CD4-positive, alpha-beta T cell (primary cell): ENCODE results near the gene ABCA2. TPM values are rescaled to one million over a fixed set of nuclear protein-coding genes. Genes with fewer than 3 reads are reported as not detected.

Experiments
- ATAC-seq: fragments of 200-7000 bp; cut with Tn5 transposase; one replicate; pipeline ENCODE4 v1.10.0; 2022; ENCODE audit warnings: mild to moderate bottlenecking; ENCODE audit not compliant: poor library complexity
- CTCF ChIA-PET: fragments of 350-600 bp; sonication (Branson Sonifier 250); formaldehyde crosslinking; loops from one replicate; lab custom pipeline; 2021; ENCODE audit warnings: antibody characterized with exemption, inconsistent platforms; lab: Charles Lee
- POLR2A ChIA-PET: fragments of 350-600 bp; sonication (Branson Sonifier 250); formaldehyde crosslinking; loops from one replicate; lab custom pipeline; 2021; ENCODE audit warnings: antibody characterized with exemption, inconsistent platforms; lab: Charles Lee
- DNase-seq, 14 experiments: peaks; one replicate each; pipeline ENCODE4 v3.0.0-alpha.2; 2013 to 2020; ENCODE audit warnings: mixed read lengths in 2 of 14
- H3K27ac ChIP-seq, 2 donors: one replicate each; pipeline versions ENCODE4 v1.5.1 to v1.7.0; 2013; ENCODE audit warnings: low read length in 2 of 2, low read depth in 1 of 2, mild to moderate bottlenecking in 1 of 2
- H3K27me3 ChIP-seq, 2 experiments: 1 replicate in 1 of 2; 2 replicates in 1 of 2; pipeline versions ENCODE4 v1.6.1 to v1.7.0; 2013; ENCODE audit warnings: low read length in 2 of 2, control low read depth in 1 of 2, mild to moderate bottlenecking in 1 of 2, moderate library complexity in 1 of 2; ENCODE audit not compliant: insufficient read depth in 2 of 2, control insufficient read depth in 1 of 2
- H3K36me3 ChIP-seq: one replicate; pipeline ENCODE4 v1.6.1; 2013; ENCODE audit warnings: low read length, control low read depth; ENCODE audit not compliant: insufficient read depth
- H3K4me1 ChIP-seq: one replicate; pipeline ENCODE4 v1.6.1; 2013; ENCODE audit warnings: low read length, control low read depth; ENCODE audit not compliant: insufficient read depth
- H3K4me3 ChIP-seq: one replicate; pipeline ENCODE4 v1.5.1; 2013; ENCODE audit warnings: mild to moderate bottlenecking, low read length, moderate library complexity
- H3K9me3 ChIP-seq, 2 experiments: 1 replicate in 1 of 2; 2 replicates in 1 of 2; pipeline versions ENCODE4 v1.6.1 to v1.7.0; 2013; ENCODE audit warnings: low read length in 2 of 2, mild to moderate bottlenecking in 2 of 2, control low read depth in 1 of 2, moderate library complexity in 1 of 2; ENCODE audit not compliant: control insufficient read depth in 1 of 2, insufficient read depth in 1 of 2
- H3K27ac Mint-ChIP-seq: one replicate; pipeline ENCODE4 v1.8.0; 2020; ENCODE audit warnings: mixed read lengths
- H3K27me3 Mint-ChIP-seq: one replicate; pipeline ENCODE4 v1.8.0; 2021; ENCODE audit warnings: mixed read lengths
- H3K36me3 Mint-ChIP-seq: one replicate; pipeline ENCODE4 v1.8.0; 2021; ENCODE audit warnings: low read depth, mixed read lengths
- H3K4me1 Mint-ChIP-seq: one replicate; pipeline ENCODE4 v1.8.0; 2021; ENCODE audit warnings: low read depth, mixed read lengths
- H3K4me3 Mint-ChIP-seq: one replicate; pipeline ENCODE4 v1.8.0; 2020; ENCODE audit warnings: mild to moderate bottlenecking, mixed read lengths
- H3K9me3 Mint-ChIP-seq: one replicate; pipeline ENCODE4 v1.8.0; 2020; ENCODE audit warnings: mixed read lengths
- CTCF ChIP-seq: fragments of 200-600 bp; IDR thresholded peaks from one replicate; pipeline ENCODE4 v1.8.0; 2022; ENCODE audit warnings: antibody characterized with exemption, mild to moderate bottlenecking
- intact Hi-C, 2 experiments: fragments of 100-400 bp; cut with DNase I in 1 of 2; cut with micrococcal nuclease in 1 of 2; formaldehyde crosslinking; loops; one replicate each; pipeline versions ENCODE4 v1.15.1 to v1.9.0; 2023 to 2025; cut with DNase I, micrococcal nuclease
- total RNA-seq, 174 experiments: library from RNA in 2 of 174; stranded (reverse) in 2 of 174; gene quantifications; one replicate each; pipeline ENCODE4 v1.2.3 and lab custom pipeline; 2021 to 2026

The ABCA2 gene
- total RNA-seq, 2 experiments from 2014 or later: 80.1 to 86.8 TPM

GRCh38 chr9:137015540-137015930 lies 12.5 kb downstream of the ABCA2 start:
- Histone ChIP-seq H3K27me3 (no peaks in the 10 kb centered on the region), H3K4me1 (no peaks in the 10 kb centered on the region), H3K9me3 (no peaks in the 10 kb centered on the region), H3K27ac (no peak overlapping the region), H3K4me3 (no peak overlapping the region), H3K36me3 (peaks cover 57% of the 10 kb centered on the region)
- Mint-ChIP-seq H3K36me3 (peaks cover 11% of the 10 kb centered on the region), H3K27ac (no peak overlapping the region), H3K4me1 (no peaks in the 10 kb centered on the region), H3K4me3 (no peak overlapping the region), H3K27me3 (no peaks in the 10 kb centered on the region), H3K9me3 (no peaks in the 10 kb centered on the region)
- ChIA-PET POLR2A (no interaction called here), CTCF (no interaction called here)
- no peak for TF ChIP-seq CTCF
- DNase-seq (no peak), ATAC-seq (no peak)
- intact Hi-C loops: no loop called here

GRCh38 chr9:137014776-137015539 lies 13.1 kb downstream of the ABCA2 start:
- H3K4me1 Mint-ChIP-seq: no peaks in the 10 kb centered on the region
- no peaks in the 10 kb centered on the region for H3K27me3 Mint-ChIP-seq
- no peak overlapping the region for H3K27ac Mint-ChIP-seq
- no peaks in the 10 kb centered on the region for H3K4me1 ChIP-seq
- TF ChIP-seq CTCF: no peak
- peaks cover 53% of the 10 kb centered on the region for H3K36me3 ChIP-seq
- no peaks in the 10 kb centered on the region for H3K27me3 ChIP-seq
- H3K36me3 Mint-ChIP-seq: peaks cover 11% of the 10 kb centered on the region
- POLR2A ChIA-PET: no interaction called here
- CTCF ChIA-PET: no interaction called here
- intact Hi-C loops: no loop called here
- DNase-seq (no peak), ATAC-seq (no peak)
- no peak overlapping the region for H3K27ac ChIP-seq
- H3K4me3 Mint-ChIP-seq: no peak overlapping the region
- H3K4me3 ChIP-seq: no peak overlapping the region
- no peaks in the 10 kb centered on the region for H3K9me3 ChIP-seq
- H3K9me3 Mint-ChIP-seq: no peaks in the 10 kb centered on the region

DNA sequence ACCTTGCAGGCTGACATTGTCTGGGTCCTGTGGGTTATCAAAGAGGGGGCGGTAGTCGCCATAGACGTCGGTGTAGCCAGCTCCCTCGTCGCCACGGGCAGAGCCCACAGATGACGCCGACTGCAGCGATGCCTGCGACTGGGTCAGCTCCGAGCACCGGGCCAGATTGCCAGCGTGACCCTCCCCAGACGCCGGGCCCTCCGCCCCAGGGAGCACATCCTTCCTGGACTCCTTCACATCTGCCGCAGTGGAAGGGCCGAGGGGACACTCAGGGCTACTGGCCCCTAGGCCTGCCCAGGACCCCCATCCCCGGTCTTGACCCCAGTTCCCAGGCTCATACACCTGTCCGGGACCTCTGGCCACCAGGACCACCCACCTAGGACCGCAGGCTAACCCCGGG lies 13.9 kb downstream of the ABCA2 start:
- Histone ChIP-seq H3K27me3 (no peaks in the 10 kb centered on the region), H3K4me1 (no peaks in the 10 kb centered on the region), H3K36me3 (peaks cover 57% of the 10 kb centered on the region), H3K9me3 (no peaks in the 10 kb centered on the region), H3K4me3 (no peak overlapping the region), H3K27ac (no peak overlapping the region)
- H3K27ac Mint-ChIP-seq: no peak overlapping the region
- no peak for TF ChIP-seq CTCF
- H3K4me3 Mint-ChIP-seq: no peak overlapping the region
- intact Hi-C loops: no loop called here
- POLR2A ChIA-PET: no interaction called here
- CTCF ChIA-PET: no interaction called here
- ATAC-seq (no peak), DNase-seq (no peak)
- H3K9me3 Mint-ChIP-seq: no peaks in the 10 kb centered on the region
- H3K36me3 Mint-ChIP-seq: peaks cover 11% of the 10 kb centered on the region
- no peaks in the 10 kb centered on the region for H3K27me3 Mint-ChIP-seq
- no peaks in the 10 kb centered on the region for H3K4me1 Mint-ChIP-seq
